Stimulated activated naive B cell treated with anti-CD40 and anti-IgM and Interleukin-4, amounts not matched to agents 10 μg/mL and 1 μg/mL and 100 μg/mL, for 72 hours (primary cell): ENCODE results near the gene TNFRSF13B.

ENCODE experiments used
- ATAC-seq, 2 donors: fragments of 150-1000 bp; cut with Tn5 transposase; replicated peaks; 2 replicates each; pipeline ENCODE4 v1.10.0; 2021; ENCODE audit warnings: moderate library complexity in 1 of 2
- DNase-seq: peaks from one replicate; pipeline ENCODE4 v3.0.0; 2021
- H3K27ac Mint-ChIP-seq: one replicate; pipeline ENCODE4 v1.8.0; 2022; ENCODE audit warnings: mild to moderate bottlenecking, mixed read lengths
- H3K27me3 Mint-ChIP-seq, 2 donors: one replicate each; pipeline ENCODE4 v1.8.0; 2022; ENCODE audit warnings: mixed read lengths in 2 of 2
- H3K36me3 Mint-ChIP-seq, 2 donors: one replicate each; pipeline ENCODE4 v1.8.0; 2022; ENCODE audit warnings: mixed read lengths in 2 of 2, mild to moderate bottlenecking in 1 of 2
- H3K4me1 Mint-ChIP-seq, 2 donors: one replicate each; pipeline ENCODE4 v1.8.0; 2022; ENCODE audit warnings: mixed read lengths in 2 of 2, mild to moderate bottlenecking in 1 of 2
- H3K4me3 Mint-ChIP-seq, 2 donors: one replicate each; pipeline ENCODE4 v1.8.0; 2022; ENCODE audit warnings: mild to moderate bottlenecking in 2 of 2, mixed read lengths in 2 of 2, moderate library complexity in 1 of 2
- H3K9me3 Mint-ChIP-seq, 2 donors: one replicate each; pipeline ENCODE4 v1.8.0; 2022; ENCODE audit warnings: mixed read lengths in 2 of 2, mild to moderate bottlenecking in 1 of 2

TNFRSF13B gene

DNA sequence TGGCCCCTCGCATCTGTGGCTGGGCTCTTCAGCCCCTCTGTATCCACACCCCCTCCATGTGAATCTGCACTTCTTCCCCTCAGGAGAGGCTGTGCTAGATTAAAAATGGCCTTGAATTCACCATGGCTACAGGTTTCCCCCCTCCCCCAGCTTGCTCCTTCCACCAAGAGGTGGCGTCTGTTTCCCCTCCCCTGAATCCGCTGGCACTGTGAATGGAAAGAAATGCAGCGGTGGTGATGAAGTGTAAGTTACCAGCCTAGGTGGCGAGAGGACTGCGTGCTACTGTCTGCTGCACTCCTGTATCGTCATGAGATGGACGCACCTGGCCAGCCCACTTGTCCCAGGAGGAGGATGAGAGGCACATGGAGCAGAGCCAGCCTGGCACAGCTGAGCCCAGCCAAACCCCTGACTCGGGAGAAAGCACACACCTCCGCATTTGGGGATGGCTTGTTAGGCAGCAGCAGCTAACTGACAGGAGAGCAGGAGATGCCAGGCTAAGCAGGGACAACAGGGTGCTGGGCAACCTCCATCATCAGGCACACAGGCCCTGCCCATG is 26.2 kb downstream of the TNFRSF13B start:
- peak; percentile 25 to 33 for ATAC-seq
- DNase-seq = no peak
- Mint-ChIP-seq H3K36me3 (peaks cover 50 to 81% of the 10 kb centered on the region in 2 donors), H3K4me1 (peaks cover 36 to 50% of the 10 kb centered on the region in 2 donors), H3K27ac (peak overlapping the region; percentile 62), H3K27me3 (no peaks in the 10 kb centered on the region), H3K9me3 (peaks cover 6 to 8% of the 10 kb centered on the region in 2 donors), H3K4me3 (peak overlapping the region in 1 of 2 donors; percentile 52)

DNA sequence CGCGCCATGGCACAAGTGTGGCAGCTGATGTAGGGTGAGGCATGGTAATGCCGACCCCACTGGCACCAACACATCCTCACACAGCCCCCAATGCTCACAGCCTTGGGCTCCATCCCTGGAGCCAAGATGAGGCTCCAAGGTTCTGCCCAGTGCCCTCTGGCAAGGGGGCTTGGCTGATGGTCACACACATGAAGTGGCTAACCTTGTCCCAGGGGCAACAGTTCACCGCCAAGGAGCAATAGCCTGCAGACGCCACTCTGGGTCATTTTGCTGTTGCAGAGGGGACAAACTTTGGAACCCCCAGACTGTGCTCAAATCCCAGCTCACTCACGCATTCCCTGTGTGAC is 26.8 kb downstream of the TNFRSF13B start:
- H3K27me3 Mint-ChIP-seq = no peaks in the 10 kb centered on the region
- no peak overlapping the region for H3K4me3 Mint-ChIP-seq
- peaks cover 51 to 75% of the 10 kb centered on the region in 2 donors for H3K36me3 Mint-ChIP-seq

DNA sequence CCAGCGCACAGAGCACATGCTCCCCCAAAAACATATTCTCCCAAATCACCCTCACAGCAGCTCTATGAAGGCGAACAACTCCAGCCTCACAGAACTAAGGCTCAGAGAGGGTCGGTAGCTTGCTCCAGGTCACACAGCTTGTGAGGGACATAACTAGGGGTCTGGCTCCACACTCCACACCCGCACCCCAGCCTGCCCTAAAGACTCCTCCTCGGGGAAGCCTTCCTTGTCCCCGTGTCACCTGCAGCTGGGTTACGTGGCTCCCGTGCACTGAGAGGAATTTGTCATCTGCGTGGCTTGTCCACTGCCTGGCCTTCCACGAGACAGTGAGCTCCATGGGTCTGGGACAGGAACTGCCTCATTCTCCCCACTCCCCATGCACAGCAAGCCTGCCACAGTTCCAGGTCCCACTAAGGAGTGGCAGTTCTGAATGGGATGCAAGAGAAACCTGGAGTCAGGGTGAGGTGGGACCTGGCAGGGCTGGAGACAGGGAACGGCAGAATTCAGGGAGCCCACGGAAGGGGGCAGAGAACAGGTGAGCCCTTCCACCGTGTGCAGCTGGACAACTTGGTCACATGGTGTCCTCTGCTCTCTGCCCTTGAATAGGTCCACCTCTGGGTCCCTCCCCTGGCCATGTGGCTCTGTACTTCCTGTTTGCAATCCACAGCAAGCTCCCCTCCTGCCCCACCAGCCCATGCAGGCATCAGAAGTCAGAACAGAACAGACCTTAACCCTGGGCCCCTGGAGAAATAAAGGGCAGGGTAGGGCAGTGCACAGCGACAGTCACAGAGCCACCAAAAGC is 27.4 kb downstream of the TNFRSF13B start:
- DNase-seq (no peak), ATAC-seq (no peak)
- H3K27ac Mint-ChIP-seq = peak overlapping the region; percentile 67
- H3K4me3 Mint-ChIP-seq = no peak overlapping the region
- peaks cover 51 to 74% of the 10 kb centered on the region in 2 donors for H3K36me3 Mint-ChIP-seq
- peaks cover 36 to 52% of the 10 kb centered on the region in 2 donors for H3K4me1 Mint-ChIP-seq
- H3K27me3 Mint-ChIP-seq = no peaks in the 10 kb centered on the region
- peaks cover 6 to 8% of the 10 kb centered on the region in 2 donors for H3K9me3 Mint-ChIP-seq

More for the DNA sequence above, 26.8 kb downstream of the TNFRSF13B start:
- ATAC-seq (no peak), DNase-seq (no peak)
- peaks cover 6 to 8% of the 10 kb centered on the region in 2 donors for H3K9me3 Mint-ChIP-seq
- H3K27ac Mint-ChIP-seq = no peak overlapping the region
- H3K4me1 Mint-ChIP-seq = peaks cover 36 to 50% of the 10 kb centered on the region in 2 donors

DNA sequence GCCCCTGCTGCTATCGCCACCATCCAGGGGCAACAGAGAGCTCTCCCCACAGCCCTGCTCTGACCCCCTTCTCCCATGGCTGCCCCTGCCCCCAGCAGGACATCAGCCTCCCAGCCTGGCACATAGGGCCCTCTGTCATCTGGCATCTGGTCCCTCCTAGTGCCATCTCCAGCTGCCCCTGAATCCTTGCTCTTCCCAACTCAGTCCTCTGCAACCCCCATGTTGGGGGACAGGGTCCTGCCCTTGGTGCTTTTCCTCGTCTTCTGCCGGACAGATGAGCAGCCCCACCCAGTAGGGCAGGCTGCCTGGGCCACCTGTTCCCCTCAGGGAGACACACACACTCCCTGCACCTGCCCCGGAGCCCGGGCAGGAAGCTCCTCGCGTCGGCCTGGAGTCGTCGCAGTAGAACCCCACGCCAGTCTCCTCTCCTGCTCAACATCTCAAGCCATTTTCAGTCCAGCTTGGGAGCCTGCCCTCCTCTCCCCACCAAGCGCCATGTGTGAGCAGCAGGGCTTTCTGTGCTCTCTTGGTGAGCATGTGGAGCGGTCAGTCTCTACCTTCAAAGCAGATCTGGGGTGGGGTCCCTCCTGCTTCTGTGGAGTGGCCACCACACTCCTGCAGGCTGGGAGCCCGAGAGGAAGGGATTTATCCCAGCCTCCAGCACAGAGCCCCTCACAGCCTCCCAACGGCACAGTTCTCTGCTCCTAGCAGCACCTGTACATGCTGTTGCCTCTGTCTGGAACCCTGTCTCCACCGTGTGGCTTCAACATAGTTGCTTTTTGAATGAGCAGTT is 28.2 kb downstream of the TNFRSF13B start:
- Mint-ChIP-seq H3K4me1 (peaks cover 43 to 59% of the 10 kb centered on the region in 2 donors), H3K27me3 (peaks cover 0 to 7% of the 10 kb centered on the region in 2 donors), H3K36me3 (peaks cover 47 to 73% of the 10 kb centered on the region in 2 donors), H3K27ac (peak overlapping the region; percentile 90), H3K9me3 (peaks cover 3 to 4% of the 10 kb centered on the region in 2 donors), H3K4me3 (no peak overlapping the region)
- DNase-seq = no peak
- ATAC-seq = no peak

DNA sequence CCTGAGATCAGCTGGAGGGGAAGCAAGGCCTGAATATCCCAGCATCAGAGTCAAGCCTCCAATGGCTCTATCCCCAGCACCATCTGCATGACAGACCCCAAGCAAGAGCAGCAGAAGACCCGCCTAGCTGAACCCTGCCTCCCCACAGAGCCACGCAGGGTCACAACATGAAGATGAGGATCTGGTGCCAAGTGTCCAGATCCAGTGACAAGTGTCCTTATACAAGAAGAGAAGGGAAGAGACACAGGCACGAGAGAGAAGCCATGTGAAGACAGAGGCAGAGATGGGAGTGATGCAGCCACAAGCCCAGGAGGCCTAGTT is 28.9 kb downstream of the TNFRSF13B start:
- no peak overlapping the region for H3K27ac Mint-ChIP-seq
- no peak overlapping the region for H3K4me3 Mint-ChIP-seq
- peaks cover 0 to 7% of the 10 kb centered on the region in 2 donors for H3K27me3 Mint-ChIP-seq
- ATAC-seq (no peak), DNase-seq (no peak)
- H3K36me3 Mint-ChIP-seq = peaks cover 43 to 66% of the 10 kb centered on the region in 2 donors
- H3K4me1 Mint-ChIP-seq = peaks cover 38 to 56% of the 10 kb centered on the region in 2 donors
- H3K9me3 Mint-ChIP-seq = no peaks in the 10 kb centered on the region

DNA sequence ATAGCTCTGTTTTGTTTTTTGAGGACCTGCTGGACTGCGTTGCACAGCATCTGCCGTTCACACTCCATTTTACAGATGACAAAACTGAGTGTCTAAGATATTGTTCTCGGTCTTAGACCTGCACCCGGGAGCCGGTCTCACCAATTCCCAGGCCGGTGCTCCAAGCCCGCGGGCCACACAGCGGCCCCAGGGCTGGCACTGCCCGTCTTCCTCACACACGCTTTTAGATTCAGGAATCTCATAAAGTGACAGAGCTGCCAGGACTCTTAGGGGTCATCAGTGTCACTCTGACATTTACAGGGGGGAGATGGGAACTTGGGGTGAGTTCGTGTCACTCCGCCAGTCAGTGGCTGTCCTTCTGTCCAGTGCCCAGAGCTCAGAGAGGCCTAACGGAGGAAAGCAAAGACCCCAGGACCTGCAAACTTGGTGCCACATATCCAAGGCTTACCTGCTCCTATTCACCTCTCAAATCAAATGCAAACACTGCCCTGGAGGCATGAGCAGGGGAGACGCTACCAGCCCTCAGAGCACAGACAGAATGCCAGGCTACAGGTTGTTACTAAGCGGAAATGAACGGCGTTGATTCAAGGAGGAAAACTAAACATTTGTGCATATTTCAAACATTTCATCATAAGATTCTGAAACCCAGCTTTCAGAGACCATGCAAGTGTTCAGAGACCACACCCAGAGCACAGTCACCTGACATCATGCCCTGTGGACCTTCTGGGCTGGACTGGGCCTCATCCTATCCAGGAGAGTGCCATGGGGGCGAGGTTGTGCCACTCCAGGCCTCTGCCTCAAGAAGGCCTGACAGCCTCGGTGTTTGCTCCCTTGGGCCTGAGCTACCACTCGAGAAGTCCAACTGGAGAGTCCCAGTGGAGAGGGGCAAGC is 29.5 kb downstream of the TNFRSF13B start:
- no peak overlapping the region for H3K4me3 Mint-ChIP-seq
- no peak for ATAC-seq
- H3K9me3 Mint-ChIP-seq = no peaks in the 10 kb centered on the region
- peaks cover 38 to 62% of the 10 kb centered on the region in 2 donors for H3K36me3 Mint-ChIP-seq
- H3K27ac Mint-ChIP-seq = no peak overlapping the region
- no peak for DNase-seq
- H3K27me3 Mint-ChIP-seq = peaks cover 0 to 7% of the 10 kb centered on the region in 2 donors
- H3K4me1 Mint-ChIP-seq = peaks cover 32 to 50% of the 10 kb centered on the region in 2 donors

DNA sequence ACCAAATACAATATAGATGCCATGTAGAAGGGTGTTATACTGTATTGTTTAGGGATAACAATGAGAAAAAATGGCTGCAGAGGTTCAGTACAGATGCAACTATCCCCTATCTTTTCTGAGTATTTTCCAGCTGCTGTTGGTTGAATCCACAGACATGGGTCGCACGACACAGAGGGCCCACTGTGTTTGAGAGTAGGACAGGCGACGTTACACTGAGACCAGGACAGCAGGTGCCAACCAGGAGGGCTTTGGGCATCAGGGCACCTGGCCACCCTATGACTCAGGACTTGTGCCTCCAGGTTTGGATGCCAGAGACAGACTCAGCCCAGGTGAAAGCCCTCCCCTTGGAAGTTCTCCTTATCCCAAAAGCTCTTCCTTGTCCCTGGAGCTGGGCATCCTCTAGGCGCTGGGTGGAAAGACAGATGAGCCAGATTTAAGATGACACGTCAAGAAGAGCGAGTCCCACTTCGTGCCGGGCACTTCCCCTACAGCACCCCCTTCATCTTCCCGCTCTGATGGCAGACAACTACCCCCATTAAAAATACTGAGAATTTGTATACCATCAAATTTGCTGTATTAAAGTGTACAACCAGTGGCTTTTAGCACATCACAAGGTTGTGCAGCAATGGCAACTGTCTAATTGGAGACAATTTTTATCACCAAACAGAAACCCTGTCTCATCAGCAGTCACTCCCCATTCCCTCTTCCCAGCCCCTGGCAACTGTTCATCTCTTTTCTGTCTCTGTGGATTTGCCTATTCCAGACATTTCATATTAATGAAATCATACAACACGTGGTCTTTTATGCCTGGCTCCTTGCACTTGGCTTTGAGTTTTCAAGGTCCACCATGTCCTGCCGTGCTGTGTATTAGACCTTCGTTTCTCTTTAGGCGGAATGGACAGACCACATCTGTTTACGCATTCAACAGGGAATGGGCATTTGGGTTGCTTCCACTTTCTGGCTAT is 30.6 kb downstream of the TNFRSF13B start:
- Mint-ChIP-seq H3K9me3 (no peaks in the 10 kb centered on the region), H3K27me3 (peaks cover 0 to 7% of the 10 kb centered on the region in 2 donors), H3K36me3 (peaks cover 38 to 60% of the 10 kb centered on the region in 2 donors), H3K4me1 (peaks cover 27 to 43% of the 10 kb centered on the region in 2 donors), H3K27ac (no peak overlapping the region), H3K4me3 (no peak overlapping the region)
- ATAC-seq = no peak
- DNase-seq = no peak

DNA sequence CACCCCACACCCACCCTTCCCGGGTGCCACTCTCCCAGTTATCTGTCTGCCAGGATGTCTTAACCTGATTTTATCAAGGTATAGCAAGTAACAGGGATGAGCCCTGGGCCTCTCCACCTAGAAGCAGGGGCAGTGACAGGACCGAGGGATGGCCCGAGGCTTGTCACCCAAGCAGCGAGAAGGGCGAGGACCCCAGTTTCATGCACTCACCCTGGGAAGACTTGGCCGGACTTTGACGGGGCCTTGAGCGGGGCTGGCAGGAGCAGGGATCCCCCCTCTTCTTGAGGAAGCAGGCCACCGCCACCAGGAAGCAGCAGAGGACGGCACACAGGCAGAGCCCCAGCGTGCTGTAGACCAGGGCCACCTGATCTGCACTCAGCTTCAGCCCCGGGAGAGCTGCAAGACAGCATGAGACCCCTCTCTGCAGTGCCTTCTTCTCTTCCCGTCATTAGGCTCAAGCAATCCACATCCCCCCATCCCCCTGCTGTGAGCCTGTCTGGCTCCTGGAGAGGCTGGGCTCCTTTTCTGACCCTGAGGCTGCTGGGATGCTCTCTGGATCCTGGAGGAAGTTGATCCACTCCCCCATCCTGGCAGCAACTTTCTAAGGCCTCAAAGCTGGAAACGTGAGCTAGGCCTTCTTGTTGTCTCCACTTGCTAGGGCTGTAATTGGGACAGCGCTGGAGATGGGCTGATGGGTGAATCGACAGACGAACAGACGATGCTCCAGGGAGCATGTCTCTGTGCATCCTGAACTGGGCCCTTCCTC is 31.6 kb downstream of the TNFRSF13B start:
- Mint-ChIP-seq H3K9me3 (no peaks in the 10 kb centered on the region), H3K27me3 (peaks cover 0 to 7% of the 10 kb centered on the region in 2 donors), H3K4me1 (peaks cover 22 to 40% of the 10 kb centered on the region in 2 donors), H3K36me3 (peaks cover 30 to 59% of the 10 kb centered on the region in 2 donors), H3K27ac (peak overlapping the region; percentile 11), H3K4me3 (no peak overlapping the region)
- ATAC-seq = no peak
- DNase-seq = no peak

DNA sequence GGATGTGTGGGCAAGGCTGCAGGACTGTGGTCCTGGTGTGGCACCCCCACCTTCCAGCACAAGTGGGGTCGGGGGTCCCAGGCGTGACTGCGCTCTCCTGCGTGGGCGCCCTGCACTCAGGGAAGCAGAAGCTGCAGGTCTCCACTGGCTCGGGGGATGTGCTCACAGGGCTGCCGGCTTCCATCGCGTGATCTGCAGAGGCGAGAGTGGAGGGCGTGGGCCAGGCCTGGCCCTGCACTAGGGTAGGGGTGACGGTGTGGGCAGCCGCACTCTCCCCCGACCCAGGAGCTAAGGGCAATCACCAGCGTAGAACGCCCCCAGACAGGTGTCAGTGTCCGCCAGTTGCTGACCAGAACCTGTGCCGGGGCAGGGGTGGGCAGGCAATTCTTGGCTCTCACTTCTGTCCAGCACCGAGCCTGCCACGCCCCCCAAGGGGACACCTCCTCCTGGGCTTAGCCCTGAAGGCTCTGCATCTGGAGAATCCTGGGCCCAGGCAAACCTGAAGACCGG is 32.3 kb downstream of the TNFRSF13B start:
- Mint-ChIP-seq H3K27me3 (peaks cover 0 to 7% of the 10 kb centered on the region in 2 donors), H3K4me3 (no peak overlapping the region), H3K9me3 (no peaks in the 10 kb centered on the region), H3K27ac (no peak overlapping the region), H3K4me1 (peaks cover 21 to 34% of the 10 kb centered on the region in 2 donors), H3K36me3 (peaks cover 27 to 56% of the 10 kb centered on the region in 2 donors)
- DNase-seq = no peak
- ATAC-seq = no peak

DNA sequence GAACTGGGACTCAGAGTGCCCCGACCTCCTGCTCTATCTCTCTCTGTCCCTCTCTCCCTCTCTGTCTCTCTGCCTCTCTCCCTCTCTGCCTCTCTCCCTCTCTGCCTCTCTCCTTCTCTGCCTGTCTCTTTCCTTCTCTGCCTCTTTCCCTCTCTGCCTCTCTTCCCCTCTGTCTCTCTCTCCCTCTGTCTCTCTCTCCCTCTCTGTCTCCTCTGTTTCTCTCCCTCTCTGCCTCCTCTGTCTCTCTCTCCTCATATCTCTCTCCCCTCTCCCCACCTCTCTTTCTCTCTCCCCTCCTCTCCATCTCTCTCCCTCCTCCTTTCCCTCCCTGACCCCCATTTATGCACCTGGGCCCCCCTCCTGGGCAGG is 32.7 kb downstream of the TNFRSF13B start:
- H3K4me3 Mint-ChIP-seq = no peak overlapping the region
- peak overlapping the region; percentile 80 for H3K27ac Mint-ChIP-seq
- ATAC-seq = no peak
- H3K27me3 Mint-ChIP-seq = peaks cover 0 to 7% of the 10 kb centered on the region in 2 donors
- no peaks in the 10 kb centered on the region for H3K9me3 Mint-ChIP-seq
- H3K4me1 Mint-ChIP-seq = peaks cover 18 to 31% of the 10 kb centered on the region in 2 donors
- DNase-seq = no peak
- H3K36me3 Mint-ChIP-seq = peaks cover 27 to 52% of the 10 kb centered on the region in 2 donors

DNA sequence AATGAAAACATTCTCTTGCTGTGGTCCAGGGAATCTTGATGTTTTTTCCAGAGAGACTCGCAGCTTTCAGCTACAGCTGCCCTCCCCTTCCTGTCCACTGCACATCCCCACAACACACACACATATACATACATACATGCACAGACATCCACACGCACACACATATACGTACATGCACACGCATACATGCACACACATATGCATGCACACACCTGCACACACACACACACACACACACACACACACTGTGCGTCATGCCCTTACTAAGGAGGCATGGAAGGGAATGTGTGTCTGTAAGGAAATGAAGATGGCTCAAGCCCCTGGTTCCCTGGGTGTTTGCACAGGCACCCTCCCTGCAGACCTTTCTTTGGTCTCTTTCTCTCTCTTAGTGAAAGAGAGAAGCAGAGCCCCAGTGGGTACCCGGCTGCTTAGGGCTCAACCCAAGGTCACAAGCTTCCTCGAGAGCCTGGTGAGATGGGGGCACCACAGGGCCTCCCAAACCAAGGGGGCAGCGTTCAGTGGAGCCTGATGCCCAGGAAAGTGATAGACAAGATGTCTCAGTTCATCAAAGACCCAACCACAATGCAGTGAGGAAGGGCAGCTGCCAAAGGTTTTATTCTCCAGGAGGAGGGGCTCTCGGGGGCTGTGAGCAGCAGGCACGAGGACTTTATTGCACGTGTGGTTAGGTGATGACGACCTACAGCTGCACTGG is 33.3 kb downstream of the TNFRSF13B start:
- H3K4me3 Mint-ChIP-seq = no peak overlapping the region
- no peak overlapping the region for H3K27ac Mint-ChIP-seq
- H3K9me3 Mint-ChIP-seq = no peaks in the 10 kb centered on the region
- DNase-seq (no peak), ATAC-seq (peak in 1 of 2 donors; percentile 19)
- peaks cover 15 to 34% of the 10 kb centered on the region in 2 donors for H3K4me1 Mint-ChIP-seq
- H3K27me3 Mint-ChIP-seq = peaks cover 0 to 7% of the 10 kb centered on the region in 2 donors
- peaks cover 27 to 54% of the 10 kb centered on the region in 2 donors for H3K36me3 Mint-ChIP-seq

DNA sequence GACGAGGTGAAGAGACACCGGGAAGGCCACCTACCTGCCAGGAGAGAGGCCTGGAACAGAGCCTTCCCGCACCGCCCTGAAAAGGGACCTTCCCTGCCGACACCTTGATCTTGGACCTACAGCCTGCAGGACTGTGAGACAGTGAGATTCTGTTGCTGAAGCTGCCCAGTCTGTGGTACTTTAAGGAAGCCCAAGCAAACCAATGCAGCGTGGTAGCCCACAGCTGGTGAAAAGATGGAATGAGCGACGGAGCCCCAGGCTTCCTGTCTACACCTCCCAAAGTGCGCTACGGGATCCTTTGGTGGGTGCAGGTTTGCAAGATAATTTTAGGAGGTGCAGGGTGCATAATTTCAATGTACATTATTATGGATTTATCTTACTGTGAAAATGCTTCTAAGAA is 33.9 kb downstream of the TNFRSF13B start:
- no peak overlapping the region for H3K27ac Mint-ChIP-seq
- H3K4me3 Mint-ChIP-seq = no peak overlapping the region
- H3K36me3 Mint-ChIP-seq = peaks cover 25 to 48% of the 10 kb centered on the region in 2 donors
- H3K9me3 Mint-ChIP-seq = no peaks in the 10 kb centered on the region
- peaks cover 0 to 7% of the 10 kb centered on the region in 2 donors for H3K27me3 Mint-ChIP-seq
- peaks cover 11 to 28% of the 10 kb centered on the region in 2 donors for H3K4me1 Mint-ChIP-seq
- no peak for ATAC-seq
- DNase-seq = no peak
